NCI-H524 treated with DMSO at 0.1 percent for 48 hours (cell line): ENCODE measurements around the gene QPCTL.
A peak's percentile ranks its signal among the peaks of the same experiment; 100 is the strongest.
"Not testable (repeated sequence)": the region's sequence is repeated elsewhere in the genome, so short reads cannot be mapped to it uniquely, and the experiment has no call there.

Experiments
- DNase-seq: peaks from one replicate; lab custom pipeline; 2025; lab: John Stamatoyannopoulos, UW

QPCTL gene

GRCh38 chr19:45717131-45717982 lies 24.9 kb downstream of the QPCTL start:
- DNase-seq, result peak; percentile 92

- no peak for DNase-seq
These were observed 25.7 kb downstream of the QPCTL start for GRCh38 chr19:45717983-45718650.

DNA sequence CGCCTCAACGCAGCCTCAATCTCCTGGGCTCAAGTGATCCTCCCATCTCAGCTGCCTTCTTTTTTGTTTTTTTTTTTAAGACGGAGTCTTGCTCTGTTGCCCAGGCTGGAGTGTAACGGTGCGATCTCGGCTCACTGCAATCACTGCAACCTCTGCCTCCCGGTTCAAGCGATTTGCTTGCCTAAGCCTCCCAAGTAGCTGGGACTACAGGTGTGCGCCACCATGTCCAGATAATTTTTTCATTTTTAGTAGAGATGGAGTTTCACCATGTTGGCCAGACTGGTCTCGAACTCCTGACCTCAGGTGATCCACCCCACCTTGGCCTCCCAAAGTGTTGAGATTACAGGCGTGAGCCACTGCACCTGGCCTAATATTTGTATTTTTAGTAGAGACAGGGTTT lies 27.6 kb downstream of the QPCTL start:
- DNase-seq, result not testable (repeated sequence)

- DNase-seq, result not testable (repeated sequence)
These were observed 36.2 kb downstream of the QPCTL start for GRCh38 chr19:45728683-45729082.

GRCh38 chr19:45729800-45730290 lies 37.4 kb downstream of the QPCTL start:
- DNase-seq, result no peak

DNA sequence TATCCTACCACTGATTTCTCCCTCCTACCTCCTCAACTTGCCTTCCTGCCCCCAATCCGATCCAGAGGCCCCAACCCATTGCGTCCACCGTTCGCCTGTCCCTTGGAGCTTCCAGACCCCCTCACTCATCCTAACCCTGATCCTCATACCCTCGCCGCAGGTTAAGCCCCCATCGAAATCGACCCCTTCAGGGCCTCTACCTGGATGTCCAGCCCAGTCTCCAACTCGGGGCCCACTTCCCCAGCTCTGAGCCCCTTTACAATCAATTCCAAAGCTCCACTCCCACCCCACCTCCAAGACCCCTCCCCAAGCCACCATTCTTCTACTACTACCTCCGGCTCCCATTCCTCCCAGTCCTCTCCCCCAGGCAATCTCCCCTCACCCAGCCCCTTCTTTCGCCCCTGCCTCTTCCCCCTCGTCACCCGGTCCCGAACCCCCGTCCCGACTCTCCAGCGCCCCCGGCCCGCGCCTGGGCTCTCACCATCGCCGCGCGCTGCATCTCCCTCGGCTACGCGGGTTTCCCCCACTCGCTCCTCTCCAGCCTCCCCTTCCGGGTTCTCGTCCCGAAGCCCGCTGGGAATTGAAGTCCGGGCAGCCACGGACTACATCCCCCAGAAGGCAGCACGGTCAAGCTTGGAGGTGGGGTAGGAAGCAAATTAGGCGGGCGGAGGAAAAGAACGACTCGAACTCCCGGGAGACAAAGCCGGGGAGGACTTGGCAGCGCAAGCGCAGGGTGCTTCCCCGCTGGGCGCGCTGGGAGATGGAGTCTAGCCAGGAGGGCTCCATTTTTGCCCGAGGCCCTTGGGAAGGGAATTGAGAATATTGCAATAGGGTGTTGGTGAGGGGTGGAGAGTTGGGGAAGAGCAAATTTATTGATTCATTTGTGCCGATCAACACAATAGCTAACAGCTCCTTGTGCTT lies 38.2 kb downstream of the QPCTL start, which contains the start of gene FBXO46:
TSS of gene FBXO46 (minus strand) at position 529 of the 921 bp plus-strand sequence. CDS start 17,401 bp downstream, outside the sequence.
- DNase-seq, result peak; percentile 78

- DNase-seq, result no peak
These were observed 40.8 kb downstream of the QPCTL start, which contains the start of gene MEIOSIN for GRCh38 chr19:45733160-45733810. Gene MEIOSIN (plus strand): TSS chr19:45733439. CDS start chr19:45735377, 1,938 bp downstream.

DNA sequence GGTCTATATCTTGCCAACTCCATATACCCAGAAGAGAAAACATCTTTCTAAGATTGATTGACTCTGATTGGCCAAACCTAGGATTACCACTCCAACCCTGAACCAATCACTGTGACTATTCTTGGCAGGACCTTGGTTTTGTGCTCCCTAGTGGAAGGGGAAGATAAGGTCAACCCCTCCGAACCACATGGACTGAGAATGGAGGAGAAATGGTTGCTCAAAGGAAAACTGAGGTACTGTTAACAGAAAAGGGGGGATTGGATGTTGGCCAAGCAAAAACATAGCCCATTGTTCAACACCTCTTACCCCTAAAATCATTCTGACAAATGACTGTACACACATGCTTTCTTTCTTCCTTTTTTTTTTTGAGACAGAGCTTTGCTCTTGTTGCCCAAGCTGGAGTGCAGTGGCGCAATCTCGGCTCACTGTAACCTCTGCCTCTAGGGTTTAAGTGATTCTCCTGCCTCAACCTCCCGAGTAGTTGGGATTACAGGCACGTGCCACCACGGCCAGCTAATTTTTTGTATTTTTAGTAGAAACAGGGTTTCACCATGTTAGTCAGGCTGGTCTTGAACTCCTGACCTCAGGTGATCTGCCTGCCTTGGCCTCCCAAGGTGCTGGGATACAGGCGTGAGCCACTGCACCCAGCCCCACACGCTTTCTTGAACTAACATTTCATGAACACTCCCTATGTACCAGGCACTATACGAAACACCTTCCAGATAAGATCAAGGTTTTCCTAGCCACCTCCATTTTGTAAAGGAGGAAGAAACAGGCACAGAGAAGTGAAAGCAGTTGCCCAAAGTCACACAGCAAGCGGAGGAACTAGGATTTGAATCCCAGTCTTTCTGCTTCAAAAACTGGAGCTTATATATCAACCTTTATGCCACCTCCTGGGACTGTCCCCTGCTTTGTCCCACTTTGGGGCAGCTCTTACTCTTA lies 47.3 kb downstream of the QPCTL start:
- DNase-seq, result no peak

- no peak for DNase-seq
These were observed 50.5 kb downstream of the QPCTL start for GRCh38 chr19:45742969-45743368.

GRCh38 chr19:45745606-45746005 lies 53.1 kb downstream of the QPCTL start:
- DNase-seq, result no peak

GRCh38 chr19:45746866-45747265 lies 54.4 kb downstream of the QPCTL start:
- no peak for DNase-seq

- no peak for DNase-seq
These were observed 55.0 kb downstream of the QPCTL start for GRCh38 chr19:45747513-45747912.

DNA sequence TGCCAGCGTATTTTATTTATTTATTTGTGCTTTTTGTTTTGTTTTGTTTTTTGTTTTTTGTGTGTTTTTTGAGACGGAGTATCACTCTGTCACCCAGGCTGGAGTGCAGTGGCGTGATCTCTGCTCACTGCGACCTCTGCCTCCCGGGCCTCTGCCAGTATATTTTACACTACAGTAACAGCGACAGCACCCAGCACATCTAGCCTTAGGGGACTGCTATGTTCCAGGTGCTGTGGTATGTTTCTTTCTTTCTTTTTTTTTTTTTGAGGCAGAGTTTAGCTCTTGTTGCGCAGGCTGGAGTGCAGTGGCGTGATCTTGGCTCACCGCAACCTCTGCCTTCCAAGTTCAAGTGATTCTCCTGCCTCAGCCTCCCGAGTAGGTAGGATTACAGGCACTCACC lies 59.0 kb downstream of the QPCTL start:
- DNase-seq, result not testable (repeated sequence)

GRCh38 chr19:45752639-45753038 lies 60.2 kb downstream of the QPCTL start:
- DNase-seq, result no peak

DNA sequence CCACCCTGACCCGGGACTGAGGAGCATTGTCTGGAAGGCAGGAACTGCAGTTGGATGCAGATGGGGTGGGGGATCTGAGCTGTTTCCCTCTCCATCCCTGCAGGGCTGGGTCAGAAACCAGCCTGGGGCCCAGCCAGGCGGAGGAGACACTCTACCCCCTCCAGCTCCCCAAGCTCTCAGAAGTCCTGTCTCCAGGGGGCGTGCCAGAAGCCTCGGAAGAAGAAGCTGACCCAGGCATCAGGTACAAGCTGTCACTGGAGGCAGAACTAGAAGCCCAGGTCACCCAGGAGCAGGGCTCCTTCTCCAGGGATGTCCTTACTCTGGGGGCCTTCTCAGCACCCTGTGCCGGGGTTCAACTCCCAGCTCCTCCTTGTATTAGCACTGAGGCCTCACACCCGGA lies 61.1 kb downstream of the QPCTL start:
- no peak for DNase-seq
